ENCODE results near the gene ALAS2. TPM values are rescaled to one million over a fixed set of nuclear protein-coding genes. Genes with fewer than 3 reads are reported as not detected.

Gene ALAS2
- total RNA-seq, 1 experiment from 2014 or later, result not detected

GRCh38 chrX:54999717-55000598 lies 30.8 kb downstream of the ALAS2 start, which contains the start of gene APEX2:
Gene APEX2, plus strand, starts transcription at chrX:55000363. Its CDS starts 60 bp downstream, at chrX:55000423.
- H3K9me3 Mint-ChIP-seq (ENCODE audit: unreplicated experiment), result no peaks in the 10 kb centered on the region
- Histone ChIP-seq H3K27me3 (replicated peaks; ENCODE audit: control insufficient read depth, insufficient read depth, low read length) (no peaks in the 10 kb centered on the region), H3K36me3 (ENCODE audit: control insufficient read depth, insufficient read depth, low read length) (peaks cover 2% of the 10 kb centered on the region; the same call in 1 of the 2 replicates), H3K4me1 (no peaks in the 10 kb centered on the region), H3K4me3 (ENCODE audit: low read depth, low read length) (peak within 1 kb of the TSS; percentile 47), H3K9me3 (no peaks in the 10 kb centered on the region)
- TF ChIP-seq CTCF (IDR thresholded peaks at IDR 0.05; ENCODE audit: insufficient read depth in 1 of 2, low read depth in 1 of 2, low read length in 1 of 2, severe bottlenecking in 1 of 2, unreplicated experiment in 1 of 2), result no peak
- H3K27me3 Mint-ChIP-seq (ENCODE audit: insufficient read depth, unreplicated experiment), result no peaks in the 10 kb centered on the region
- BruUV-seq (replicated peaks), result TSS peak; percentile 78
- H3K27ac Mint-ChIP-seq (ENCODE audit: unreplicated experiment), result peak within 1 kb of the TSS; percentile 94
- DNase-seq, result peak; percentile 84 to 88
- no peaks in the 10 kb centered on the region for H3K4me1 Mint-ChIP-seq (ENCODE audit: low read depth, unreplicated experiment)
- peaks cover 13% of the 10 kb centered on the region for H3K36me3 Mint-ChIP-seq (ENCODE audit: insufficient read depth, unreplicated experiment)
- CTCF ChIA-PET, result interaction anchor here (0.9 to 1.5 kb wide), 2 partner anchors 10 to 360 kb away, joined by 3 to 4 read pairs; no protein-coding TSS in a partner anchor
- H3K4me3 Mint-ChIP-seq (ENCODE audit: unreplicated experiment), result peak within 1 kb of the TSS; percentile 99
- POLR2A ChIA-PET, result interaction anchor here (0.5 to 1.5 kb wide), 7 partner anchors 13 to 1469 kb away, joined by 3 to 6 read pairs (median 4); partner anchors contain the start of gene GNL3L
- intact Hi-C loops (cut with micrococcal nuclease; ENCODE audit: unreplicated experiment), result loop anchor here (10.0 kb wide), 1 partner anchor 115 kb away; no protein-coding TSS in a partner anchor

- Histone ChIP-seq H3K36me3 (ENCODE audit: control insufficient read depth, insufficient read depth, low read length) (no peaks in the 10 kb centered on the region), H3K4me1 (no peaks in the 10 kb centered on the region), H3K9me3 (no peaks in the 10 kb centered on the region), H3K27me3 (replicated peaks; ENCODE audit: control insufficient read depth, insufficient read depth, low read length) (no peaks in the 10 kb centered on the region), H3K4me3 (ENCODE audit: low read depth, low read length) (no peak overlapping the region)
- Mint-ChIP-seq H3K9me3 (ENCODE audit: unreplicated experiment) (no peaks in the 10 kb centered on the region), H3K36me3 (ENCODE audit: insufficient read depth, unreplicated experiment) (no peaks in the 10 kb centered on the region), H3K27me3 (ENCODE audit: insufficient read depth, unreplicated experiment) (no peaks in the 10 kb centered on the region), H3K27ac (ENCODE audit: unreplicated experiment) (no peak overlapping the region), H3K4me1 (ENCODE audit: low read depth, unreplicated experiment) (no peaks in the 10 kb centered on the region), H3K4me3 (ENCODE audit: unreplicated experiment) (no peak overlapping the region)
- CTCF ChIA-PET, result no interaction called here
- BruUV-seq (replicated peaks), result no TSS peak
- DNase-seq, result no peak
- POLR2A ChIA-PET, result no interaction called here
- intact Hi-C loops (cut with micrococcal nuclease; ENCODE audit: unreplicated experiment), result loop anchor here (10.0 kb wide), 1 partner anchor 119 kb away; no protein-coding TSS in a partner anchor
- TF ChIP-seq CTCF (IDR thresholded peaks at IDR 0.05; ENCODE audit: insufficient read depth in 1 of 2, low read depth in 1 of 2, low read length in 1 of 2, severe bottlenecking in 1 of 2, unreplicated experiment in 1 of 2), result no peak
Measured at GRCh38 chrX:54995621-54996020, 35.2 kb downstream of the ALAS2 start.

- BruUV-seq (replicated peaks), result no TSS peak
- intact Hi-C loops (cut with micrococcal nuclease; ENCODE audit: unreplicated experiment), result loop anchor here (10.0 kb wide), 1 partner anchor 120 kb away; no protein-coding TSS in a partner anchor
- TF ChIP-seq CTCF (IDR thresholded peaks at IDR 0.05; ENCODE audit: insufficient read depth in 1 of 2, low read depth in 1 of 2, low read length in 1 of 2, severe bottlenecking in 1 of 2, unreplicated experiment in 1 of 2), result no peak
Measured at GRCh38 chrX:54994668-54995351, 36.0 kb downstream of the ALAS2 start.

More at GRCh38 chrX:54994668-54995351, 36.0 kb downstream of the ALAS2 start:
- Mint-ChIP-seq H3K4me3 (ENCODE audit: unreplicated experiment) (no peak overlapping the region), H3K27me3 (ENCODE audit: insufficient read depth, unreplicated experiment) (no peaks in the 10 kb centered on the region), H3K36me3 (ENCODE audit: insufficient read depth, unreplicated experiment) (no peaks in the 10 kb centered on the region), H3K4me1 (ENCODE audit: low read depth, unreplicated experiment) (no peaks in the 10 kb centered on the region), H3K9me3 (ENCODE audit: unreplicated experiment) (no peaks in the 10 kb centered on the region), H3K27ac (ENCODE audit: unreplicated experiment) (no peak overlapping the region)
- Histone ChIP-seq H3K36me3 (ENCODE audit: control insufficient read depth, insufficient read depth, low read length) (no peaks in the 10 kb centered on the region), H3K4me3 (ENCODE audit: low read depth, low read length) (no peak overlapping the region), H3K9me3 (no peaks in the 10 kb centered on the region), H3K4me1 (no peaks in the 10 kb centered on the region), H3K27me3 (replicated peaks; ENCODE audit: control insufficient read depth, insufficient read depth, low read length) (no peaks in the 10 kb centered on the region)
- CTCF ChIA-PET, result no interaction called here
- DNase-seq, result no peak
- POLR2A ChIA-PET, result no interaction called here

All from Caco-2 (cell line).